ENCODE results near the gene SHROOM1. TPM values are rescaled to one million over a fixed set of nuclear protein-coding genes. Genes with fewer than 3 reads are reported as not detected.

Gene SHROOM1
- total and polyA plus RNA-seq, 2 of the 8 experiments (the other 6 are each of a cell fraction or from before 2014, with no cell fraction given) = 3.9 to 5.2 TPM

DNA sequence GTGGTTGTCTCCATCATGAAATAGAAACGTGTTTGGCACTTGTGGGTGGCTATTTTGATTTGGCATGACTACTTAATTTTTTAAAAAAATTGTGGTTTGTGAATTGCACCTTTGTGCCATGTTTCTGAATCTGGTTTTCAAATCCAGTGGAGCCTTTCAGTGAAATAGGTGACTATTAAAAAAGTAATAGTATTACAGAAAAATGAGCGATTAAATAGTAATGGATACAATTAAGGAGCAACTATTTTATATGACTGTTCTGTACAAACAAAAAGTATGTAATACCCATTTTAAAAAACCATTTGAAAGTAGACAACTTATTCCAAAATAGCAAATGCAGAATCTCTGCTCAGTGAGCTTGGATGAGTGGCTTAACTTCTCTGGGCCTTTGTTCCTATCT is 14.4 kb downstream of the SHROOM1 start (continued):
- TF ChIP-seq RFX5 (IDR thresholded peaks at IDR 0.05; ENCODE audit: borderline replicate concordance, low read depth, low read length) (no peak), NANOG (IDR thresholded peaks at IDR 0.05; ENCODE audit: insufficient read depth, low read depth, low read length, poor library complexity, severe bottlenecking) (no peak), KDM1A (IDR thresholded peaks at IDR 0.05; ENCODE audit: borderline replicate concordance, low read length) (no peak)
- TF ChIP-seq, protein P1, sequence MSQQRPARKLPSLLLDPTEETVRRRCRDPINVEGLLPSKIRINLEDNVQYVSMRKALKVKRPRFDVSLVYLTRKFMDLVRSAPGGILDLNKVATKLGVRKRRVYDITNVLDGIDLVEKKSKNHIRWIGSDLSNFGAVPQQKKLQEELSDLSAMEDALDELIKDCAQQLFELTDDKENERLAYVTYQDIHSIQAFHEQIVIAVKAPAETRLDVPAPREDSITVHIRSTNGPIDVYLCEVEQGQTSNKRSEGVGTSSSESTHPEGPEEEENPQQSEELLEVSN (IDR thresholded peaks at IDR 0.05) = no peak

All from H1 (cell line).